ENCODE data around the gene DEXI.

DNA sequence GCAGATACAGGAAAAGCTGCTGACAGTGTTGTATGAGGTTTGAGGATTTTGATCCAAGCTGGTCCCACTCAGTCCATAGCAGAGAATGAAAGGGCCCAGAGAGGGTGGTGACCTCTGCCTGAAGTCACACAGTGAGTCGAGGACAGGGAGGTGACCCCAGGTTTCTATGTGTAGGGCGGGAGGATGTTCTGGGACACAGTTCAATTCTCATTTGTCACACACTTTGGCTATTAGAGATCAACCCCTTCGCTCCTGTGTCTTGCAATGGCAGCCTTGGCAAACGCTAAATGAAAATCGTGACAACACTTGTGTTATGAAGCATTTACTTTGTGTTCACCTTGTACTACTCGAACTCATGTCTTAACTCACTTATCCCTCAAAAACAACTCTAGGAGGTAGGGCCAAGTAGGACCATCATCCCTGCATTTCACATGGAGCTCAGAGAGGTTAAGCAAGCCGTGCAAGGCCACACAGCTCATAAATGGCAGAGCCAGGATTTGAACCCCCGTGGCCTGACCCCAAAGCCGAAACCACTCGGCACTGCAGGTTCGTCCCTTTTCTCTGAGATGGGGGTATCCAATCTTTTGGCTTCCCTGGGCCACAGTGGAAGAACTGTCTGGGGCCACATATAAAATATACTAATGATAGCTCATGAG, 10.2 kb downstream of the DEXI start:
- TF ChIP-seq CTCF (IDR thresholded peaks at IDR 0.05) (no peak), EP300 (IDR thresholded peaks at IDR 0.05) (no peak), POLR2A (IDR thresholded peaks at IDR 0.05) (no peak)
